Ishikawa (cell line): ENCODE data around the gene ANLN.

ENCODE experiments used
- EP300 ChIP-seq: IDR thresholded peaks from 2 replicates; pipeline ENCODE4 v1.6.1; 2012; ENCODE audit warnings: borderline replicate concordance
- FOXM1 ChIP-seq: IDR thresholded peaks from 2 replicates; pipeline ENCODE4 v1.6.1; 2012; ENCODE audit warnings: low read depth, borderline replicate concordance
- RAD21 ChIP-seq: IDR thresholded peaks from 2 replicates; pipeline ENCODE4 v1.6.1; 2012; ENCODE audit warnings: low read depth
- TAF1 ChIP-seq: IDR thresholded peaks from 2 replicates; pipeline ENCODE4 v1.6.1; 2012; ENCODE audit warnings: low read depth, mild to moderate bottlenecking
- YY1 ChIP-seq: IDR thresholded peaks from 2 replicates; pipeline ENCODE4 v1.6.1; 2012; ENCODE audit warnings: low read depth
- TF ChIP-seq, protein P1 (sequence below): IDR thresholded peaks from 2 replicates; pipeline ENCODE4 v1.6.1; 2012; ENCODE audit warnings: low read depth, mild to moderate bottlenecking

DNA sequence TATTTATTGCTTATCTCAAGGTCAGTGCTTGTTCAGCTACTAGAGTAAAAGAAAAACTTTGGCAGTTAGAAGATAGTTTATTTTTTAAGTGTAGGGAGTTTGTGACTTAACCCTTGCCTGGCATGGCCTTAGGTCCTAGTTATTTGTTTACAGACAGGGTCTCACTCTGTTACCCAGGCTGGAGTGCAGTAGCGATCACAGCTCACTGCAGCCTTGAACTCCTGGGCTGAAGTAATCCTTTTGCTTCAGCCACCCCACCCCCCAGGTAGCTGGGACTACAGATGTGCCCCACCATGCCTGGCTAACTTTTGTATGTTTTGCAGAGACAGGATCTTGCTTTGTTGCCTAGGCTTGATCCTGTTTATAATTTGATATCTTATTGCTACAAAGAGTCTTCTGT, 4.2 kb downstream of the ANLN start:
- TF ChIP-seq EP300 (no peak), FOXM1 (no peak), TAF1 (no peak), YY1 (no peak), RAD21 (no peak)
- TF ChIP-seq, protein P1, sequence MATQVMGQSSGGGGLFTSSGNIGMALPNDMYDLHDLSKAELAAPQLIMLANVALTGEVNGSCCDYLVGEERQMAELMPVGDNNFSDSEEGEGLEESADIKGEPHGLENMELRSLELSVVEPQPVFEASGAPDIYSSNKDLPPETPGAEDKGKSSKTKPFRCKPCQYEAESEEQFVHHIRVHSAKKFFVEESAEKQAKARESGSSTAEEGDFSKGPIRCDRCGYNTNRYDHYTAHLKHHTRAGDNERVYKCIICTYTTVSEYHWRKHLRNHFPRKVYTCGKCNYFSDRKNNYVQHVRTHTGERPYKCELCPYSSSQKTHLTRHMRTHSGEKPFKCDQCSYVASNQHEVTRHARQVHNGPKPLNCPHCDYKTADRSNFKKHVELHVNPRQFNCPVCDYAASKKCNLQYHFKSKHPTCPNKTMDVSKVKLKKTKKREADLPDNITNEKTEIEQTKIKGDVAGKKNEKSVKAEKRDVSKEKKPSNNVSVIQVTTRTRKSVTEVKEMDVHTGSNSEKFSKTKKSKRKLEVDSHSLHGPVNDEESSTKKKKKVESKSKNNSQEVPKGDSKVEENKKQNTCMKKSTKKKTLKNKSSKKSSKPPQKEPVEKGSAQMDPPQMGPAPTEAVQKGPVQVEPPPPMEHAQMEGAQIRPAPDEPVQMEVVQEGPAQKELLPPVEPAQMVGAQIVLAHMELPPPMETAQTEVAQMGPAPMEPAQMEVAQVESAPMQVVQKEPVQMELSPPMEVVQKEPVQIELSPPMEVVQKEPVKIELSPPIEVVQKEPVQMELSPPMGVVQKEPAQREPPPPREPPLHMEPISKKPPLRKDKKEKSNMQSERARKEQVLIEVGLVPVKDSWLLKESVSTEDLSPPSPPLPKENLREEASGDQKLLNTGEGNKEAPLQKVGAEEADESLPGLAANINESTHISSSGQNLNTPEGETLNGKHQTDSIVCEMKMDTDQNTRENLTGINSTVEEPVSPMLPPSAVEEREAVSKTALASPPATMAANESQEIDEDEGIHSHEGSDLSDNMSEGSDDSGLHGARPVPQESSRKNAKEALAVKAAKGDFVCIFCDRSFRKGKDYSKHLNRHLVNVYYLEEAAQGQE: no peak
